Measurements from ENCODE around the gene SLC5A2. TPM values are rescaled to one million over a fixed set of nuclear protein-coding genes. Genes with fewer than 3 reads are reported as not detected.

SLC5A2 gene
- total and polyA plus RNA-seq, 2 of the 13 experiments (the other 11 are each of a cell fraction or from before 2014, with no cell fraction given): 0.24 to 0.97 TPM

GRCh38 chr16:31484491-31485171, 1.7 kb downstream of the SLC5A2 start (continued):
- TF ChIP-seq ZBTB40 (IDR thresholded peaks at IDR 0.05) (no peak), ZBTB40 (CRISPR knock-in tag; IDR thresholded peaks at IDR 0.05) (no peak), ZNF615 (CRISPR knock-in tag; IDR thresholded peaks at IDR 0.05; ENCODE audit: borderline replicate concordance) (no peak), TARDBP (CRISPR knock-in tag; IDR thresholded peaks at IDR 0.05) (no peak; the same call in 1 of the 2 replicates), ONECUT2 (CRISPR knock-in tag; IDR thresholded peaks at IDR 0.05) (peak; percentile 44; the same call in 1 of the 2 replicates), PAF1 (CRISPR knock-in tag; IDR thresholded peaks at IDR 0.05) (no peak), HMG20B (CRISPR knock-in tag; conservative IDR thresholded peaks at IDR 0.05) (0 out of 2 replicates have a peak, but pooled peaks have one; percentile 45), ZFP62 (CRISPR knock-in tag; IDR thresholded peaks at IDR 0.05) (no peak), SIN3A (IDR thresholded peaks at IDR 0.05; ENCODE audit: borderline replicate concordance, low read depth, low read length) (peak; percentile 52; the same call in 1 of the 2 replicates), ZNF17 (CRISPR knock-in tag; IDR thresholded peaks at IDR 0.05) (no peak), GATA4 (IDR thresholded peaks at IDR 0.05; ENCODE audit: borderline replicate concordance, low read depth) (no peak), EEA1 (CRISPR knock-in tag; IDR thresholded peaks at IDR 0.05; ENCODE audit: borderline replicate concordance) (no peak; the same call in 1 of the 2 replicates), ZNF496 (CRISPR knock-in tag; IDR thresholded peaks at IDR 0.05; ENCODE audit: insufficient replicate concordance) (no peak), SRY (CRISPR knock-in tag; IDR thresholded peaks at IDR 0.05) (0 out of 2 replicates have a peak, but pooled peaks have one; percentile 64), FOXK2 (IDR thresholded peaks at IDR 0.05) (no peak)
- TF ChIP-seq, protein P1, sequence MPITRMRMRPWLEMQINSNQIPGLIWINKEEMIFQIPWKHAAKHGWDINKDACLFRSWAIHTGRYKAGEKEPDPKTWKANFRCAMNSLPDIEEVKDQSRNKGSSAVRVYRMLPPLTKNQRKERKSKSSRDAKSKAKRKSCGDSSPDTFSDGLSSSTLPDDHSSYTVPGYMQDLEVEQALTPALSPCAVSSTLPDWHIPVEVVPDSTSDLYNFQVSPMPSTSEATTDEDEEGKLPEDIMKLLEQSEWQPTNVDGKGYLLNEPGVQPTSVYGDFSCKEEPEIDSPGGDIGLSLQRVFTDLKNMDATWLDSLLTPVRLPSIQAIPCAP (CRISPR knock-in tag; IDR thresholded peaks at IDR 0.05; ENCODE audit: low read depth): no peak
- TF ChIP-seq, protein P2, sequence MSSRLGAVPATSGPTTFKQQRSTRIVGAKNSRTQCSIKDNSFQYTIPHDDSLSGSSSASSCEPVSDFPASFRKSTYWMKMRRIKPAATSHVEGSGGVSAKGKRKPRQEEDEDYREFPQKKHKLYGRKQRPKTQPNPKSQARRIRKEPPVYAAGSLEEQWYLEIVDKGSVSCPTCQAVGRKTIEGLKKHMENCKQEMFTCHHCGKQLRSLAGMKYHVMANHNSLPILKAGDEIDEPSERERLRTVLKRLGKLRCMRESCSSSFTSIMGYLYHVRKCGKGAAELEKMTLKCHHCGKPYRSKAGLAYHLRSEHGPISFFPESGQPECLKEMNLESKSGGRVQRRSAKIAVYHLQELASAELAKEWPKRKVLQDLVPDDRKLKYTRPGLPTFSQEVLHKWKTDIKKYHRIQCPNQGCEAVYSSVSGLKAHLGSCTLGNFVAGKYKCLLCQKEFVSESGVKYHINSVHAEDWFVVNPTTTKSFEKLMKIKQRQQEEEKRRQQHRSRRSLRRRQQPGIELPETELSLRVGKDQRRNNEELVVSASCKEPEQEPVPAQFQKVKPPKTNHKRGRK (CRISPR knock-in tag; IDR thresholded peaks at IDR 0.05): no peak
